Subcutaneous abdominal adipose tissue (tissue), 5 donors: Measurements from ENCODE around the gene MRPL28.
"Not testable (repeated sequence)": the region's sequence is repeated elsewhere in the genome, so short reads cannot be mapped to it uniquely, and the experiment has no call there.

Experiments
- H3K27ac ChIP-seq: one replicate; pipeline ENCODE4 v1.7.0; 2013; ENCODE audit warnings: low read depth, mild to moderate bottlenecking, inconsistent platforms, low read length, moderate library complexity
- H3K27me3 ChIP-seq, 5 donors: one replicate each; pipeline ENCODE4 v1.7.0; 2013; ENCODE audit warnings: low read length in 5 of 5, inconsistent platforms in 1 of 5; ENCODE audit not compliant: control insufficient read depth in 5 of 5, insufficient read depth in 4 of 5
- H3K36me3 ChIP-seq, 5 donors: one replicate each; pipeline ENCODE4 v1.7.0; 2013; ENCODE audit warnings: low read length in 5 of 5; ENCODE audit not compliant: control insufficient read depth in 5 of 5, insufficient read depth in 5 of 5
- H3K4me1 ChIP-seq, 5 donors: one replicate each; pipeline ENCODE4 v1.7.0; 2013; ENCODE audit warnings: low read length in 5 of 5, mild to moderate bottlenecking in 3 of 5, moderate library complexity in 1 of 5; ENCODE audit not compliant: control insufficient read depth in 5 of 5, insufficient read depth in 5 of 5
- H3K4me3 ChIP-seq, 5 donors: one replicate each; pipeline ENCODE4 v1.7.0; 2013; ENCODE audit warnings: low read length in 5 of 5, low read depth in 1 of 5
- H3K9ac ChIP-seq, 5 donors: one replicate each; pipeline ENCODE4 v1.7.0; 2013; ENCODE audit warnings: low read length in 5 of 5, mild to moderate bottlenecking in 4 of 5, moderate library complexity in 3 of 5
- H3K9me3 ChIP-seq, 5 donors: one replicate each; pipeline ENCODE4 v1.7.0; 2013; ENCODE audit warnings: low read length in 5 of 5; ENCODE audit not compliant: control insufficient read depth in 5 of 5
- donor health status: healthy.
- donor health status: healthy.
- donor health status: healthy.
- donor health status: healthy.
- donor health status: healthy.

MRPL28 gene

GRCh38 chr16:352547-353403 lies 17.6 kb downstream of the MRPL28 start, which contains the start of gene AXIN1:
Gene AXIN1, minus strand, starts transcription at chr16:352723. Its CDS starts 5,698 bp downstream, at chr16:347025.
- H3K27ac ChIP-seq = no peak within 1 kb of the TSS
- H3K36me3 ChIP-seq = peaks cover 0 to 6% (median 3%) of the 10 kb centered on the region in 5 donors
- H3K27me3 ChIP-seq = no peaks in the 10 kb centered on the region
- H3K9me3 ChIP-seq = no peaks in the 10 kb centered on the region
- H3K4me3 ChIP-seq = peak within 1 kb of the TSS in 4 of 5 donors; percentile 61 to 73 (median 66)
- peaks cover 0 to 17% (median 14%) of the 10 kb centered on the region in 5 donors for H3K4me1 ChIP-seq
- H3K9ac ChIP-seq = peak within 1 kb of the TSS in 4 of 5 donors; percentile 72 to 82 (median 77)

GRCh38 chr16:351804-352520 lies 18.4 kb downstream of the MRPL28 start:
- no peak overlapping the region for H3K27ac ChIP-seq

GRCh38 chr16:350203-350602 lies 20.1 kb downstream of the MRPL28 start:
- Histone ChIP-seq H3K9me3 (no peaks in the 10 kb centered on the region), H3K4me1 (peaks cover 0 to 17% (median 14%) of the 10 kb centered on the region in 5 donors), H3K4me3 (no peak overlapping the region), H3K36me3 (peaks cover 0 to 29% (median 16%) of the 10 kb centered on the region in 5 donors), H3K9ac (no peak overlapping the region), H3K27me3 (no peaks in the 10 kb centered on the region), H3K27ac (no peak overlapping the region)

More at GRCh38 chr16:351804-352520, 18.4 kb downstream of the MRPL28 start:
- peaks cover 0 to 12% (median 5%) of the 10 kb centered on the region in 5 donors for H3K36me3 ChIP-seq
- H3K27me3 ChIP-seq = no peaks in the 10 kb centered on the region
- H3K4me1 ChIP-seq = peaks cover 0 to 17% (median 14%) of the 10 kb centered on the region in 5 donors
- no peaks in the 10 kb centered on the region for H3K9me3 ChIP-seq
- H3K4me3 ChIP-seq = peak overlapping the region in 4 of 5 donors; percentile 61 to 73 (median 66)
- peak overlapping the region in 4 of 5 donors; percentile 72 to 82 (median 77) for H3K9ac ChIP-seq

- peaks cover 0 to 38% (median 25%) of the 10 kb centered on the region in 5 donors for H3K36me3 ChIP-seq
- H3K27me3 ChIP-seq = no peaks in the 10 kb centered on the region
- no peak overlapping the region for H3K27ac ChIP-seq
- H3K9me3 ChIP-seq = no peaks in the 10 kb centered on the region
- H3K4me3 ChIP-seq = no peak overlapping the region
- peaks cover 0 to 17% (median 14%) of the 10 kb centered on the region in 5 donors for H3K4me1 ChIP-seq
- H3K9ac ChIP-seq = no peak overlapping the region
Observed at GRCh38 chr16:349211-349610, 21.1 kb downstream of the MRPL28 start.

GRCh38 chr16:348495-348894 lies 21.8 kb downstream of the MRPL28 start:
- not testable (repeated sequence) for H3K27ac ChIP-seq, H3K9me3 ChIP-seq, H3K4me3 ChIP-seq, H3K27me3 ChIP-seq, H3K9ac ChIP-seq
- H3K36me3 ChIP-seq = peaks cover 0 to 38% (median 25%) of the 10 kb centered on the region in 5 donors
- H3K4me1 ChIP-seq = peaks cover 0 to 15% (median 13%) of the 10 kb centered on the region in 5 donors

- Histone ChIP-seq H3K9ac (no peak overlapping the region), H3K36me3 (peaks cover 0 to 46% (median 30%) of the 10 kb centered on the region in 5 donors), H3K4me3 (no peak overlapping the region), H3K4me1 (peaks cover 0 to 10% (median 9%) of the 10 kb centered on the region in 5 donors), H3K9me3 (no peaks in the 10 kb centered on the region), H3K27me3 (no peaks in the 10 kb centered on the region), H3K27ac (no peak overlapping the region)
Observed at GRCh38 chr16:347203-347602, 23.1 kb downstream of the MRPL28 start.

- H3K9me3 ChIP-seq = no peaks in the 10 kb centered on the region
- H3K36me3 ChIP-seq = peaks cover 0 to 48% (median 30%) of the 10 kb centered on the region in 5 donors
- peaks cover 0 to 7% (median 6%) of the 10 kb centered on the region in 5 donors for H3K4me1 ChIP-seq
- no peaks in the 10 kb centered on the region for H3K27me3 ChIP-seq
- no peak overlapping the region for H3K4me3 ChIP-seq
- H3K9ac ChIP-seq = peak overlapping the region in 1 of 5 donors; percentile 46
- H3K27ac ChIP-seq = no peak overlapping the region
Observed at GRCh38 chr16:346587-346986, 23.8 kb downstream of the MRPL28 start.

GRCh38 chr16:345772-346171 lies 24.6 kb downstream of the MRPL28 start:
- H3K36me3 ChIP-seq = peaks cover 0 to 48% (median 30%) of the 10 kb centered on the region in 5 donors
- no peak overlapping the region for H3K4me3 ChIP-seq
- H3K9ac ChIP-seq = no peak overlapping the region
- H3K27ac ChIP-seq = no peak overlapping the region
- peaks cover 0 to 4% (median 0%) of the 10 kb centered on the region in 5 donors for H3K4me1 ChIP-seq
- H3K27me3 ChIP-seq = no peaks in the 10 kb centered on the region
- no peaks in the 10 kb centered on the region for H3K9me3 ChIP-seq

- no peak overlapping the region for H3K27ac ChIP-seq
- H3K4me1 ChIP-seq = peaks cover 0 to 9% (median 4%) of the 10 kb centered on the region in 5 donors
- no peak overlapping the region for H3K9ac ChIP-seq
- H3K27me3 ChIP-seq = no peaks in the 10 kb centered on the region
- no peak overlapping the region for H3K4me3 ChIP-seq
- H3K36me3 ChIP-seq = peaks cover 0 to 41% (median 25%) of the 10 kb centered on the region in 5 donors
- no peaks in the 10 kb centered on the region for H3K9me3 ChIP-seq
Observed at GRCh38 chr16:342455-343213, 27.7 kb downstream of the MRPL28 start.
